HepG2 (cell line): ENCODE measurements around the gene HOXC5.

Source experiments
- ETS1 ChIP-seq: sonication (generic); formaldehyde crosslinking; IDR thresholded peaks from 2 replicates; pipeline ENCODE4 v1.4.0; 2020; ENCODE audit warnings: missing genetic modification reagents
- HDAC6 ChIP-seq: fragments of 200-600 bp; sonication (generic); IDR thresholded peaks from 2 replicates; pipeline ENCODE4 v1.7.0; 2017; ENCODE audit warnings: mild to moderate bottlenecking, antibody characterized with exemption, low read length, low read depth
- SNAPC5 ChIP-seq: sonication (generic); formaldehyde crosslinking; IDR thresholded peaks from 2 replicates; pipeline ENCODE4 v1.8.1; 2023; ENCODE audit warnings: mild to moderate bottlenecking, missing genetic modification reagents, borderline replicate concordance
- TBP ChIP-seq: sonication (generic); formaldehyde crosslinking; IDR thresholded peaks from 2 replicates; pipeline ENCODE4 v1.5.0; 2020; ENCODE audit warnings: missing genetic modification reagents
- ZNF589 ChIP-seq: sonication (generic); formaldehyde crosslinking; conservative IDR thresholded peaks from 2 replicates; pipeline ENCODE4 v1.8.0; 2022; ENCODE audit warnings: mild to moderate bottlenecking, moderate library complexity, missing genetic modification reagents
- TF ChIP-seq, protein P1 (sequence below): sonication (generic); formaldehyde crosslinking; IDR thresholded peaks from 2 replicates; pipeline ENCODE4 v1.5.0; 2020; ENCODE audit warnings: mild to moderate bottlenecking, missing genetic modification reagents, moderate library complexity

DNA sequence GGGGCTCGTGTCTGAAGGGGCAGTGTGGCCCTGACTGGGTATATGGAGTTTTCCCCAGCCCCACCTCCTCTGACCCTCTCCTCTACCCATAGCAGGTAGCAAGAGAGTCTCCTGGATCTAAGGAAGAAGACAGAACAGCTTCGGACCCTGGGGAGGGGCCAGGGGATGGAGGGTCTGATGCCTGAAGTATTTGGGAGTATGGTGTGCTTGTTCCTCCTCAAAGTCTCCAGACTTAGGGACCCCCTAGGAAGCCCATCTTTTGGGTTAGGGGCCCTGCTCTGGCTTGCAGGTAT is 24.6 kb upstream of the HOXC5 start:
- TF ChIP-seq ZNF589 (CRISPR knock-in tag) = no peak
- no peak for TF ChIP-seq TBP (CRISPR knock-in tag)
- no peak for TF ChIP-seq HDAC6
- TF ChIP-seq SNAPC5 = no peak
- TF ChIP-seq, protein P1, sequence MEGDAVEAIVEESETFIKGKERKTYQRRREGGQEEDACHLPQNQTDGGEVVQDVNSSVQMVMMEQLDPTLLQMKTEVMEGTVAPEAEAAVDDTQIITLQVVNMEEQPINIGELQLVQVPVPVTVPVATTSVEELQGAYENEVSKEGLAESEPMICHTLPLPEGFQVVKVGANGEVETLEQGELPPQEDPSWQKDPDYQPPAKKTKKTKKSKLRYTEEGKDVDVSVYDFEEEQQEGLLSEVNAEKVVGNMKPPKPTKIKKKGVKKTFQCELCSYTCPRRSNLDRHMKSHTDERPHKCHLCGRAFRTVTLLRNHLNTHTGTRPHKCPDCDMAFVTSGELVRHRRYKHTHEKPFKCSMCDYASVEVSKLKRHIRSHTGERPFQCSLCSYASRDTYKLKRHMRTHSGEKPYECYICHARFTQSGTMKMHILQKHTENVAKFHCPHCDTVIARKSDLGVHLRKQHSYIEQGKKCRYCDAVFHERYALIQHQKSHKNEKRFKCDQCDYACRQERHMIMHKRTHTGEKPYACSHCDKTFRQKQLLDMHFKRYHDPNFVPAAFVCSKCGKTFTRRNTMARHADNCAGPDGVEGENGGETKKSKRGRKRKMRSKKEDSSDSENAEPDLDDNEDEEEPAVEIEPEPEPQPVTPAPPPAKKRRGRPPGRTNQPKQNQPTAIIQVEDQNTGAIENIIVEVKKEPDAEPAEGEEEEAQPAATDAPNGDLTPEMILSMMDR = no peak
- TF ChIP-seq ETS1 (CRISPR knock-in tag) = no peak
